ENCODE data around the gene SRSF5. TPM values are rescaled to one million over a fixed set of nuclear protein-coding genes. Genes with fewer than 3 reads are reported as not detected.

Gene SRSF5
- total and polyA plus RNA-seq, 2 of the 13 experiments (the other 11 are each of a cell fraction or from before 2014, with no cell fraction given) = 189 to 277 TPM

GRCh38 chr14:69808919-69809808 is 42.2 kb downstream of the SRSF5 start (continued):
- TF ChIP-seq, protein P1, sequence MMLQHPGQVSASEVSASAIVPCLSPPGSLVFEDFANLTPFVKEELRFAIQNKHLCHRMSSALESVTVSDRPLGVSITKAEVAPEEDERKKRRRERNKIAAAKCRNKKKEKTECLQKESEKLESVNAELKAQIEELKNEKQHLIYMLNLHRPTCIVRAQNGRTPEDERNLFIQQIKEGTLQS (CRISPR knock-in tag; IDR thresholded peaks at IDR 0.05) = no peak
- TF ChIP-seq NCOA2 (CRISPR knock-in tag; IDR thresholded peaks at IDR 0.05) (peak; percentile 90), ZMYM2 (CRISPR knock-in tag; IDR thresholded peaks at IDR 0.05) (peak; percentile 87), EP300 (IDR thresholded peaks at IDR 0.05; ENCODE audit: low read depth in 2 of 2, low read length in 2 of 2) (peak; percentile 74 to 90), EP300 (CRISPR knock-in tag; IDR thresholded peaks at IDR 0.05; ENCODE audit: borderline replicate concordance) (peak; percentile 73; the same call in 1 of the 2 replicates), ZBTB7A (CRISPR knock-in tag; IDR thresholded peaks at IDR 0.05) (no peak), ZMAT5 (CRISPR knock-in tag; IDR thresholded peaks at IDR 0.05; ENCODE audit: borderline replicate concordance, low read depth) (no peak), FOXC1 (CRISPR knock-in tag; IDR thresholded peaks at IDR 0.05; ENCODE audit: borderline replicate concordance) (no peak), ZNF720 (CRISPR knock-in tag; IDR thresholded peaks at IDR 0.05) (no peak), ZZZ3 (CRISPR knock-in tag; IDR thresholded peaks at IDR 0.05; ENCODE audit: borderline replicate concordance) (no peak), ZBTB8A (CRISPR knock-in tag; IDR thresholded peaks at IDR 0.05; ENCODE audit: borderline replicate concordance, low read depth) (no peak), ZKSCAN8 (CRISPR knock-in tag; IDR thresholded peaks at IDR 0.05; ENCODE audit: borderline replicate concordance) (peak; percentile 64; the same call in 1 of the 2 replicates), HNRNPH1 (optimal IDR thresholded peaks at IDR 0.05; ENCODE audit: low read depth, low read length) (no peak), TGIF2 (CRISPR knock-in tag; IDR thresholded peaks at IDR 0.05) (no peak), YY1 (IDR thresholded peaks at IDR 0.05; ENCODE audit: insufficient read depth, insufficient replicate concordance, low read depth, low read length) (peak; percentile 74), ZBTB7B (CRISPR knock-in tag; IDR thresholded peaks at IDR 0.05) (peak; percentile 79; the same call in 1 of the 2 replicates), CERS6 (CRISPR knock-in tag; IDR thresholded peaks at IDR 0.05) (no peak), POLR2AphosphoS5 (IDR thresholded peaks at IDR 0.05; ENCODE audit: low read depth, low read length) (peak; percentile 53; the same call in 1 of the 2 replicates), ATRX (CRISPR knock-in tag; IDR thresholded peaks at IDR 0.05; ENCODE audit: borderline replicate concordance) (no peak)
- TF ChIP-seq, protein P2, sequence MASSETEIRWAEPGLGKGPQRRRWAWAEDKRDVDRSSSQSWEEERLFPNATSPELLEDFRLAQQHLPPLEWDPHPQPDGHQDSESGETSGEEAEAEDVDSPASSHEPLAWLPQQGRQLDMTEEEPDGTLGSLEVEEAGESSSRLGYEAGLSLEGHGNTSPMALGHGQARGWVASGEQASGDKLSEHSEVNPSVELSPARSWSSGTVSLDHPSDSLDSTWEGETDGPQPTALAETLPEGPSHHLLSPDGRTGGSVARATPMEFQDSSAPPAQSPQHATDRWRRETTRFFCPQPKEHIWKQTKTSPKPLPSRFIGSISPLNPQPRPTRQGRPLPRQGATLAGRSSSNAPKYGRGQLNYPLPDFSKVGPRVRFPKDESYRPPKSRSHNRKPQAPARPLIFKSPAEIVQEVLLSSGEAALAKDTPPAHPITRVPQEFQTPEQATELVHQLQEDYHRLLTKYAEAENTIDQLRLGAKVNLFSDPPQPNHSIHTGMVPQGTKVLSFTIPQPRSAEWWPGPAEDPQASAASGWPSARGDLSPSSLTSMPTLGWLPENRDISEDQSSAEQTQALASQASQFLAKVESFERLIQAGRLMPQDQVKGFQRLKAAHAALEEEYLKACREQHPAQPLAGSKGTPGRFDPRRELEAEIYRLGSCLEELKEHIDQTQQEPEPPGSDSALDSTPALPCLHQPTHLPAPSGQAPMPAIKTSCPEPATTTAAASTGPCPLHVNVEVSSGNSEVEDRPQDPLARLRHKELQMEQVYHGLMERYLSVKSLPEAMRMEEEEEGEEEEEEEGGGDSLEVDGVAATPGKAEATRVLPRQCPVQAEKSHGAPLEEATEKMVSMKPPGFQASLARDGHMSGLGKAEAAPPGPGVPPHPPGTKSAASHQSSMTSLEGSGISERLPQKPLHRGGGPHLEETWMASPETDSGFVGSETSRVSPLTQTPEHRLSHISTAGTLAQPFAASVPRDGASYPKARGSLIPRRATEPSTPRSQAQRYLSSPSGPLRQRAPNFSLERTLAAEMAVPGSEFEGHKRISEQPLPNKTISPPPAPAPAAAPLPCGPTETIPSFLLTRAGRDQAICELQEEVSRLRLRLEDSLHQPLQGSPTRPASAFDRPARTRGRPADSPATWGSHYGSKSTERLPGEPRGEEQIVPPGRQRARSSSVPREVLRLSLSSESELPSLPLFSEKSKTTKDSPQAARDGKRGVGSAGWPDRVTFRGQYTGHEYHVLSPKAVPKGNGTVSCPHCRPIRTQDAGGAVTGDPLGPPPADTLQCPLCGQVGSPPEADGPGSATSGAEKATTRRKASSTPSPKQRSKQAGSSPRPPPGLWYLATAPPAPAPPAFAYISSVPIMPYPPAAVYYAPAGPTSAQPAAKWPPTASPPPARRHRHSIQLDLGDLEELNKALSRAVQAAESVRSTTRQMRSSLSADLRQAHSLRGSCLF (CRISPR knock-in tag; IDR thresholded peaks at IDR 0.05; ENCODE audit: borderline replicate concordance) = no peak

Data from HepG2 (cell line).